OCI-LY3 (cell line): ENCODE measurements around the gene TXNL1.

Source experiments
- CTCF ChIP-seq: fragments of 200-600, 300-600 bp; sonication (generic); IDR thresholded peaks from 2 replicates; pipeline ENCODE4 v1.5.1; 2014; ENCODE audit warnings: antibody characterized with exemption, low read length, low read depth
- EZH2phosphoT487 ChIP-seq: fragments of 200-600 bp; shearing (Covaris generic); IDR thresholded peaks from 2 replicates; pipeline ENCODE4 v1.6.1; 2018; ENCODE audit warnings: antibody characterized with exemption, mixed run types, low read depth

- no peak for TF ChIP-seq CTCF
- no peak for TF ChIP-seq EZH2phosphoT487
Observed at GRCh38 chr18:56649996-56650395, 11.6 kb upstream of the TXNL1 start.
